DOHH2 (cell line): ENCODE measurements around the gene NOD1.
"Not testable (repeated sequence)": the region's sequence is repeated elsewhere in the genome, so short reads cannot be mapped to it uniquely, and the experiment has no call there.

Experiments used
- H3F3A ChIP-seq: fragments of 200-600 bp; sonication (generic), shearing (Covaris generic); 2 replicates; pipeline ENCODE4 v1.6.0; 2016; ENCODE audit warnings: antibody characterized with exemption, mild to moderate bottlenecking; ENCODE audit not compliant: control insufficient read depth, insufficient read depth
- H3K27ac ChIP-seq: fragments of 200-600 bp; sonication (generic); 2 replicates; pipeline ENCODE4 v1.5.1; 2014; ENCODE audit warnings: low read depth, mild to moderate bottlenecking, low read length, moderate library complexity
- H3K27me3 ChIP-seq: fragments of 200-600 bp; sonication (generic); 2 replicates; pipeline ENCODE4 v1.6.1; 2014; ENCODE audit warnings: mild to moderate bottlenecking, low read length, mixed read lengths; ENCODE audit not compliant: control insufficient read depth
- H3K36me3 ChIP-seq: fragments of 200-600 bp; sonication (generic); 2 replicates; pipeline ENCODE4 v1.6.1; 2014; ENCODE audit warnings: mild to moderate bottlenecking, low read length, moderate library complexity, mixed read lengths; ENCODE audit not compliant: control insufficient read depth
- H3K4me1 ChIP-seq: fragments of 200-600 bp; sonication (generic); 2 replicates; pipeline ENCODE4 v1.6.1; 2014; ENCODE audit warnings: mild to moderate bottlenecking, low read length, mixed read lengths; ENCODE audit not compliant: control insufficient read depth
- H3K4me2 ChIP-seq: fragments of 200-600 bp; sonication (generic); 2 replicates; pipeline ENCODE4 v1.6.0; 2014; ENCODE audit warnings: mild to moderate bottlenecking, low read length, moderate library complexity
- H3K4me3 ChIP-seq: fragments of 200-600 bp; sonication (generic); 2 replicates; pipeline ENCODE4 v1.5.1; 2014; ENCODE audit warnings: mild to moderate bottlenecking, low read length, mixed read lengths
- H3K79me2 ChIP-seq: fragments of 200-600 bp; sonication (generic); 2 replicates; pipeline ENCODE4 v1.6.1; 2014; ENCODE audit warnings: mild to moderate bottlenecking, low read length, mixed read lengths; ENCODE audit not compliant: control insufficient read depth
- H3K9me2 ChIP-seq: fragments of 200-600 bp; sonication (generic); replicated peaks from 2 replicates; pipeline ENCODE4 v1.6.1; 2014; ENCODE audit warnings: mild to moderate bottlenecking, low read length, mixed read lengths; ENCODE audit not compliant: control insufficient read depth
- H3K9me3 ChIP-seq: fragments of 200-600 bp; sonication (generic); 2 replicates; pipeline ENCODE4 v1.6.1; 2014; ENCODE audit warnings: antibody characterized with exemption, low read length, mixed read lengths; ENCODE audit not compliant: control insufficient read depth, insufficient read depth
- H4K20me1 ChIP-seq: fragments of 200-600 bp; sonication (generic); 2 replicates; pipeline ENCODE4 v1.6.0; 2014; ENCODE audit warnings: low read depth, mild to moderate bottlenecking, antibody characterized with exemption, low read length, moderate library complexity; ENCODE audit not compliant: control insufficient read depth, insufficient read depth
- CTCF ChIP-seq: fragments of 200-600 bp; sonication (generic); IDR thresholded peaks from one replicate; pipeline ENCODE4 v1.5.1; 2014; ENCODE audit warnings: antibody characterized with exemption, mild to moderate bottlenecking, low read depth, low read length; ENCODE audit not compliant: poor library complexity, severe bottlenecking
- EZH2phosphoT487 ChIP-seq: fragments of 200-600 bp; sonication (generic); IDR thresholded peaks from 2 replicates; pipeline ENCODE4 v1.6.1; 2017; ENCODE audit warnings: borderline replicate concordance, mild to moderate bottlenecking, antibody characterized with exemption, low read length, moderate library complexity, mixed read lengths

Gene NOD1

GRCh38 chr7:30478349-30479201 lies at the start of gene NOD1:
TSS of gene NOD1 (minus strand) at chr7:30478784. CDS start at chr7:30456921, 21,863 bp downstream.
- H3K27ac ChIP-seq: no peak within 1 kb of the TSS
- peak within 1 kb of the TSS; percentile 74 for H3K4me3 ChIP-seq
- no peaks in the 10 kb centered on the region for H4K20me1 ChIP-seq
- peaks cover 54% of the 10 kb centered on the region for H3K4me1 ChIP-seq
- H3F3A ChIP-seq: no peaks in the 10 kb centered on the region
- no peaks in the 10 kb centered on the region for H3K79me2 ChIP-seq
- H3K9me3 ChIP-seq: no peaks in the 10 kb centered on the region
- H3K4me2 ChIP-seq: peak within 1 kb of the TSS; percentile 91
- TF ChIP-seq CTCF (no peak), EZH2phosphoT487 (no peak)
- no peaks in the 10 kb centered on the region for H3K9me2 ChIP-seq
- H3K27me3 ChIP-seq: 0 out of 2 replicates have a peak, but pooled peaks cover 3% of the 10 kb centered on the region
- no peaks in the 10 kb centered on the region for H3K36me3 ChIP-seq

- H3K4me3 ChIP-seq, H3K4me2 ChIP-seq, H3K4me1 ChIP-seq, H3K9me3 ChIP-seq, H3K36me3 ChIP-seq, H4K20me1 ChIP-seq, H3K79me2 ChIP-seq, H3K27ac ChIP-seq, H3F3A ChIP-seq, H3K9me2 ChIP-seq: not testable (repeated sequence)
- peaks cover 12% of the 10 kb centered on the region for H3K27me3 ChIP-seq
Observed at GRCh38 chr7:30527297-30527696, 48.7 kb upstream of the NOD1 start.

GRCh38 chr7:30526163-30526562 lies 47.6 kb upstream of the NOD1 start:
- H3K27me3 ChIP-seq: peaks cover 12% of the 10 kb centered on the region
- H3K79me2 ChIP-seq: no peaks in the 10 kb centered on the region
- H3K9me2 ChIP-seq: no peaks in the 10 kb centered on the region
- H3K4me3 ChIP-seq: no peak overlapping the region
- peaks cover 5% of the 10 kb centered on the region for H3K4me1 ChIP-seq
- no peak for TF ChIP-seq CTCF
- no peak for TF ChIP-seq EZH2phosphoT487
- no peaks in the 10 kb centered on the region for H4K20me1 ChIP-seq
- H3F3A ChIP-seq: no peaks in the 10 kb centered on the region
- no peaks in the 10 kb centered on the region for H3K9me3 ChIP-seq
- H3K27ac ChIP-seq: no peak overlapping the region
- no peak overlapping the region for H3K4me2 ChIP-seq
- no peaks in the 10 kb centered on the region for H3K36me3 ChIP-seq

GRCh38 chr7:30525429-30525828 lies 46.8 kb upstream of the NOD1 start:
- Histone ChIP-seq H3K79me2 (no peaks in the 10 kb centered on the region), H3K4me3 (no peak overlapping the region), H4K20me1 (no peaks in the 10 kb centered on the region), H3F3A (no peaks in the 10 kb centered on the region), H3K27me3 (peaks cover 12% of the 10 kb centered on the region), H3K4me2 (no peak overlapping the region), H3K4me1 (peaks cover 12% of the 10 kb centered on the region), H3K27ac (no peak overlapping the region), H3K9me2 (no peaks in the 10 kb centered on the region), H3K36me3 (no peaks in the 10 kb centered on the region), H3K9me3 (no peaks in the 10 kb centered on the region)
- TF ChIP-seq EZH2phosphoT487 (no peak), CTCF (no peak)
